ENCODE measurements around the gene TRAF6. TPM values are rescaled to one million over a fixed set of nuclear protein-coding genes. Genes with fewer than 3 reads are reported as not detected.
"Not testable (repeated sequence)": the region's sequence is repeated elsewhere in the genome, so short reads cannot be mapped to it uniquely, and the experiment has no call there.

Gene TRAF6
- total RNA-seq, 4 donors from 2014 or later = 12.6 to 18.7 (median 18.6) TPM

- TF ChIP-seq EP300 (IDR thresholded peaks at IDR 0.05) = no peak
- no peak for TF ChIP-seq CTCF (IDR thresholded peaks at IDR 0.05)
- no peak for TF ChIP-seq POLR2AphosphoS5 (IDR thresholded peaks at IDR 0.05)
- TF ChIP-seq POLR2A (IDR thresholded peaks at IDR 0.05) = no peak
- 75% methylated on average over 5 of the region's 5 CpGs for WGBS
These were observed 1.9 kb upstream of the TRAF6 start for GRCh38 chr11:36512016-36512415.

GRCh38 chr11:36511062-36511461 is 990 bp upstream of the TRAF6 start:
- H3K4me1 ChIP-seq = peaks cover 26% of the 10 kb centered on the region
- H3K27me3 ChIP-seq; H3K9me3 ChIP-seq; DNase-seq (ENCODE audit: low spot score in 2 of 2); H3K27ac ChIP-seq; H3K36me3 ChIP-seq; H3K4me3 ChIP-seq: not testable (repeated sequence)
- 67% methylated on average over 2 of the region's 2 CpGs for WGBS

More at GRCh38 chr11:36512016-36512415, 1.9 kb upstream of the TRAF6 start:
- DNase-seq (ENCODE audit: low spot score in 2 of 2) = no peak
- H3K36me3 ChIP-seq = no peaks in the 10 kb centered on the region
- H3K27me3 ChIP-seq = no peaks in the 10 kb centered on the region
- no peaks in the 10 kb centered on the region for H3K9me3 ChIP-seq
- H3K4me1 ChIP-seq = peaks cover 21% of the 10 kb centered on the region
- H3K4me3 ChIP-seq = no peak overlapping the region
- no peak overlapping the region for H3K27ac ChIP-seq

- H3K27ac ChIP-seq = peak overlapping the region; percentile 94
- TF ChIP-seq EP300 (IDR thresholded peaks at IDR 0.05) (no peak), CTCF (IDR thresholded peaks at IDR 0.05) (no peak), POLR2AphosphoS5 (IDR thresholded peaks at IDR 0.05) (no peak), POLR2A (IDR thresholded peaks at IDR 0.05) (no peak)
- 5% methylated on average over 8 of the region's 8 CpGs for WGBS
- no peaks in the 10 kb centered on the region for H3K27me3 ChIP-seq
- H3K4me3 ChIP-seq = peak overlapping the region; percentile 99
- H3K36me3 ChIP-seq = no peaks in the 10 kb centered on the region
- DNase-seq (ENCODE audit: low spot score in 2 of 2) = no peak
- peaks cover 31% of the 10 kb centered on the region for H3K4me1 ChIP-seq
- no peaks in the 10 kb centered on the region for H3K9me3 ChIP-seq
These were observed 496 bp upstream of the TRAF6 start for GRCh38 chr11:36510594-36510942.

- TF ChIP-seq POLR2A (IDR thresholded peaks at IDR 0.05) = no peak
- no peak for TF ChIP-seq EP300 (IDR thresholded peaks at IDR 0.05)
- no peak for TF ChIP-seq POLR2AphosphoS5 (IDR thresholded peaks at IDR 0.05)
- TF ChIP-seq CTCF (IDR thresholded peaks at IDR 0.05) = no peak
- under 1% methylated on average over 15 of the region's 15 CpGs for WGBS
- peaks cover 31% of the 10 kb centered on the region for H3K4me1 ChIP-seq
- no peaks in the 10 kb centered on the region for H3K27me3 ChIP-seq
- DNase-seq (ENCODE audit: low spot score in 2 of 2) = no peak
- H3K36me3 ChIP-seq = no peaks in the 10 kb centered on the region
- peak overlapping the region; percentile 99 for H3K4me3 ChIP-seq
- H3K9me3 ChIP-seq = no peaks in the 10 kb centered on the region
- peak overlapping the region; percentile 94 for H3K27ac ChIP-seq
These were observed 852 bp downstream of the TRAF6 start for GRCh38 chr11:36509201-36509639.

- TF ChIP-seq POLR2A (IDR thresholded peaks at IDR 0.05) = no peak
- no peak for TF ChIP-seq EP300 (IDR thresholded peaks at IDR 0.05)
- no peak for TF ChIP-seq CTCF (IDR thresholded peaks at IDR 0.05)
- TF ChIP-seq POLR2AphosphoS5 (IDR thresholded peaks at IDR 0.05) = no peak
- Histone ChIP-seq H3K27ac (peak overlapping the region; percentile 94), H3K36me3 (no peaks in the 10 kb centered on the region), H3K4me1 (peaks cover 31% of the 10 kb centered on the region), H3K9me3 (no peaks in the 10 kb centered on the region), H3K4me3 (peak overlapping the region; percentile 99), H3K27me3 (no peaks in the 10 kb centered on the region)
- no peak for DNase-seq (ENCODE audit: low spot score in 2 of 2)
- 12% methylated on average over 3 of the region's 3 CpGs for WGBS
These were observed 1.3 kb downstream of the TRAF6 start for GRCh38 chr11:36508743-36509142.

- DNase-seq (ENCODE audit: low spot score in 2 of 2) = no peak
- Histone ChIP-seq H3K27me3 (no peaks in the 10 kb centered on the region), H3K27ac (no peak overlapping the region), H3K9me3 (no peaks in the 10 kb centered on the region), H3K36me3 (no peaks in the 10 kb centered on the region), H3K4me3 (peak overlapping the region; percentile 99), H3K4me1 (peaks cover 31% of the 10 kb centered on the region)
- no peak for TF ChIP-seq EP300 (IDR thresholded peaks at IDR 0.05)
- TF ChIP-seq POLR2AphosphoS5 (IDR thresholded peaks at IDR 0.05) = no peak
- TF ChIP-seq CTCF (IDR thresholded peaks at IDR 0.05) = no peak
- no peak for TF ChIP-seq POLR2A (IDR thresholded peaks at IDR 0.05)
- 49% methylated on average over 7 of the region's 7 CpGs for WGBS
These were observed 2.1 kb downstream of the TRAF6 start for GRCh38 chr11:36507824-36508489.

All from suprapubic skin (tissue), 4 donors.